Uterus (tissue), 2 donors: ENCODE results near the gene CDK4.

Experiments used
- CTCF ChIP-seq, 4 experiments: fragments of 200-600 bp in 2 of 4; fragments of 450-650 bp in 2 of 4; sonication (generic) in 2 of 4; IDR thresholded peaks; one replicate each; pipeline ENCODE4 v1.5.1; 2016 to 2019; ENCODE audit warnings: antibody characterized with exemption in 4 of 4, mild to moderate bottlenecking in 2 of 4, moderate library complexity in 1 of 4
- POLR2A ChIP-seq, 2 donors: fragments of 450-650 bp; IDR thresholded peaks; one replicate each; pipeline ENCODE4 v1.6.1; 2016; ENCODE audit warnings: antibody characterized with exemption in 2 of 2, mild to moderate bottlenecking in 1 of 2, moderate library complexity in 1 of 2

GRCh38 chr12:57744777-57745484 is 7.2 kb downstream of the CDK4 start, which contains the start of gene TSPAN31:
- TF ChIP-seq CTCF (IDR thresholded peaks at IDR 0.05) (peak in 1 of 4 experiments; percentile 35), POLR2A (IDR thresholded peaks at IDR 0.05) (peak; percentile 70 to 83)
